ENCODE measurements around the gene NFKB2.

GRCh38 chr10:102389894-102390293, 5.6 kb upstream of the NFKB2 start:
- no peak for TF ChIP-seq POLR2A (IDR thresholded peaks at IDR 0.05)
- no peak for TF ChIP-seq CTCF (IDR thresholded peaks at IDR 0.05)

Measured in Peyer's patch (tissue), 4 donors.